Sigmoid colon (tissue), 7 donors: ENCODE results near the gene KLC4. TPM values are rescaled to one million over a fixed set of nuclear protein-coding genes. Genes with fewer than 3 reads are reported as not detected.

Experiments
- DNase-seq: peaks from one replicate; pipeline ENCODE4 v3.0.0-alpha.2; 2019
- H3K27ac ChIP-seq, 4 donors: fragments of 200-600 bp; sonication (generic); one replicate each; pipeline ENCODE4 v1.5.1; 2016 to 2019; ENCODE audit warnings: mild to moderate bottlenecking in 1 of 4
- H3K27me3 ChIP-seq, 3 donors: fragments of 200-600 bp; sonication (generic); one replicate each; pipeline ENCODE4 v1.5.1; 2019; ENCODE audit warnings: mild to moderate bottlenecking in 1 of 3
- H3K36me3 ChIP-seq, 4 donors: fragments of 200-600 bp; sonication (generic); one replicate each; pipeline ENCODE4 v1.5.1; 2016 to 2019
- H3K4me1 ChIP-seq, 4 donors: fragments of 200-600 bp; sonication (generic); one replicate each; pipeline ENCODE4 v1.5.1; 2017 to 2019
- H3K4me3 ChIP-seq, 4 donors: fragments of 200-600 bp; sonication (generic); one replicate each; pipeline ENCODE4 v1.5.1; 2017 to 2019; ENCODE audit warnings: mild to moderate bottlenecking in 2 of 4, moderate library complexity in 1 of 4
- H3K9me3 ChIP-seq, 4 donors: fragments of 200-600 bp in 3 of 4; sonication (generic) in 3 of 4; one replicate each; pipeline versions ENCODE4 v1.5.1 to v1.6.1; 2013 to 2019
- EP300 ChIP-seq, 4 donors: sonication (generic); formaldehyde crosslinking; IDR thresholded peaks; one replicate each; pipeline ENCODE4 v1.6.1; 2017; ENCODE audit warnings: antibody characterized with exemption in 4 of 4
- POLR2A ChIP-seq, 2 donors: fragments of 450-650 bp; IDR thresholded peaks; one replicate each; pipeline ENCODE4 v1.6.1; 2016; ENCODE audit warnings: antibody characterized with exemption in 2 of 2, mild to moderate bottlenecking in 2 of 2, moderate library complexity in 2 of 2
- POLR2AphosphoS5 ChIP-seq, 4 donors: sonication (generic); formaldehyde crosslinking; IDR thresholded peaks; one replicate each; pipeline ENCODE4 v1.6.1; 2017; ENCODE audit warnings: antibody characterized with exemption in 4 of 4
- WGBS, 2 donors: extraction: QIAGEN DNeasy Blood & Tissue Kit; methylation state at CpG; one replicate each; pipeline ENCODE4 v1.1.7; 2013; 5-methylcytosine and 5-hydroxymethylcytosine counted together
- intact Hi-C: fragments of 100-400 bp; cut with DNase I; formaldehyde crosslinking; loops from one replicate; pipeline ENCODE4 v1.15.1; 2023
- polyA plus RNA-seq, 3 donors: library from polyadenylated mRNA; stranded (reverse); fragments of 200-250 nt; gene quantifications; one replicate each; pipeline ENCODE4 v1.2.3, GENCODE V29; 2013
- total RNA-seq, 4 donors: library from RNA; depleted of rRNA; stranded (reverse); fragments of >200 nt; gene quantifications; one replicate each; pipeline ENCODE4 v1.1.0, GENCODE V29; 2016
- TF ChIP-seq, protein P1 (sequence below), 4 experiments: fragments of 450-650 bp in 3 of 4; fragments of 200-600 bp in 1 of 4; IDR thresholded peaks; one replicate each; pipeline ENCODE4 v1.5.1; 2016 to 2019; ENCODE audit warnings: antibody characterized with exemption in 4 of 4, mild to moderate bottlenecking in 3 of 4, moderate library complexity in 2 of 4
- donor health status: healthy with polysubstance abuse.
- donor health status: Bipolar disorder and iron deficiency.
- donor health status: healthy.

KLC4 gene
- total and polyA plus RNA-seq, 7 donors: 23.2 to 116 (median 44.9) TPM

DNA sequence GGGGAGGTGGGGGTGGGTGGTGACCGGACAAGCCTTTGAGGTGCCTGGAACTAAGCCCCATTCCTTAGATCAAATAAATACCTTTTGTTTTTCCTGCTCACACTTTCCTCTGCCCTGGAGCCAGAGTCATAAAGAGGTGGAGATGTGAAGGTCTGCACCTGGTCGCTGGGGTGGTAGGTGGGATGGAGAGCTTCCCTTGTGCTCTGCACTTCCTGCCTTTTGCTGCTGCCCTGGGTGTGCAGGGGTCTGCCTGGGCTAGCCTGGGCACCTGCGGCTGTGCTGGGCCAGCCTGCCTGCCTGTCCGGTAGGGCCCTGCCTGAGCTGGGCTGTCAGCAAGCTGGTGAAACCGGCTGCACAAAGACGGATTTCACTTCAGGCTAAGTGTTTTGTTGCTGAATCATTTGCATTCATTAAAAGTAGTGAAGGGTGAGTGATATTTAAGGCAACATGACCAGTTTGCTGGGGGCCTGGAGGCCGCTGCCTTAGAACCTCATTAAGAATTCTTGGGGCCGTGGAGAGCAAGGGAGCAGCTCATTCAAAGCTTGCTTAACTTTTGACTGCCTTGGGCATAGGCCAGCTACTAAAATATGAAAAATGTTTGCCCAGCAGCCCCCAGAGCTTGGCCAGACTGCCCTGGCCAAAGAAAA lies 37.1 kb downstream of the KLC4 start:
- Histone ChIP-seq H3K9me3 (no peaks in the 10 kb centered on the region), H3K27ac (no peak overlapping the region), H3K4me3 (no peak overlapping the region), H3K36me3 (no peaks in the 10 kb centered on the region), H3K27me3 (no peaks in the 10 kb centered on the region), H3K4me1 (peaks cover 0 to 12% (median 5%) of the 10 kb centered on the region in 4 donors)
- DNase-seq: no peak
- TF ChIP-seq POLR2AphosphoS5 (IDR thresholded peaks at IDR 0.05): no peak
- TF ChIP-seq, protein P1, sequence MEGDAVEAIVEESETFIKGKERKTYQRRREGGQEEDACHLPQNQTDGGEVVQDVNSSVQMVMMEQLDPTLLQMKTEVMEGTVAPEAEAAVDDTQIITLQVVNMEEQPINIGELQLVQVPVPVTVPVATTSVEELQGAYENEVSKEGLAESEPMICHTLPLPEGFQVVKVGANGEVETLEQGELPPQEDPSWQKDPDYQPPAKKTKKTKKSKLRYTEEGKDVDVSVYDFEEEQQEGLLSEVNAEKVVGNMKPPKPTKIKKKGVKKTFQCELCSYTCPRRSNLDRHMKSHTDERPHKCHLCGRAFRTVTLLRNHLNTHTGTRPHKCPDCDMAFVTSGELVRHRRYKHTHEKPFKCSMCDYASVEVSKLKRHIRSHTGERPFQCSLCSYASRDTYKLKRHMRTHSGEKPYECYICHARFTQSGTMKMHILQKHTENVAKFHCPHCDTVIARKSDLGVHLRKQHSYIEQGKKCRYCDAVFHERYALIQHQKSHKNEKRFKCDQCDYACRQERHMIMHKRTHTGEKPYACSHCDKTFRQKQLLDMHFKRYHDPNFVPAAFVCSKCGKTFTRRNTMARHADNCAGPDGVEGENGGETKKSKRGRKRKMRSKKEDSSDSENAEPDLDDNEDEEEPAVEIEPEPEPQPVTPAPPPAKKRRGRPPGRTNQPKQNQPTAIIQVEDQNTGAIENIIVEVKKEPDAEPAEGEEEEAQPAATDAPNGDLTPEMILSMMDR (IDR thresholded peaks at IDR 0.05): no peak
- 19 to 52% methylated on average over 8 of the region's 8 CpGs for WGBS, 2 donors
- intact Hi-C loops: no loop called here

DNA sequence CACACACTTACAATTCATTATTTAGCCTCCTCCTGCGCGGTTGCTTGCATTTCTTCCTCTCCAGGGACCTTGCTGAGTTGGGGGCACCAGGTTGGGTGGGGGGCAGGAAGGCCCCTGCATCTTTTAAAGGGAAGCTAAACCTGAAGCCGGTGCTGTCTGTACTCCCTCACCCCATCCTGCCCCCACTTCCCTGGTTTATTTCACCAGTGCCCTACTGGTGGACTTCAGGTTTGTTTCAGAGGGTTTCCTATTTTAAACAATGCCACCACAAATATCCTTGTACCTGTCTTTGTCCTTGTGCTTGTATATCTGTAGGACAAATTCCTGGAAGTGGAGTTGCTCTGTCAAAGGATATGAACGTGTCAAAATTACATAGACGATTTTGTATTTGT lies 37.7 kb downstream of the KLC4 start:
- 38 to 51% methylated on average over 5 of the region's 5 CpGs for WGBS, 2 donors
- Histone ChIP-seq H3K4me3 (no peak overlapping the region), H3K9me3 (no peaks in the 10 kb centered on the region), H3K36me3 (no peaks in the 10 kb centered on the region), H3K27ac (no peak overlapping the region), H3K4me1 (peaks cover 0 to 12% (median 5%) of the 10 kb centered on the region in 4 donors), H3K27me3 (no peaks in the 10 kb centered on the region)
- intact Hi-C loops: no loop called here
- TF ChIP-seq, protein P1 (IDR thresholded peaks at IDR 0.05): no peak
- no peak for TF ChIP-seq POLR2AphosphoS5 (IDR thresholded peaks at IDR 0.05)
- TF ChIP-seq POLR2A (IDR thresholded peaks at IDR 0.05): no peak
- no peak for TF ChIP-seq EP300 (IDR thresholded peaks at IDR 0.05)
- no peak for DNase-seq

- no peaks in the 10 kb centered on the region for H3K36me3 ChIP-seq
- no peaks in the 10 kb centered on the region for H3K9me3 ChIP-seq
- H3K27me3 ChIP-seq: no peaks in the 10 kb centered on the region
- intact Hi-C loops: no loop called here
- H3K4me3 ChIP-seq: no peak overlapping the region
- DNase-seq: no peak
- 91% methylated on average over 4 of the region's 4 CpGs for WGBS, 2 donors
- H3K4me1 ChIP-seq: peaks cover 0 to 12% (median 5%) of the 10 kb centered on the region in 4 donors
- TF ChIP-seq EP300 (IDR thresholded peaks at IDR 0.05) (no peak), POLR2AphosphoS5 (IDR thresholded peaks at IDR 0.05) (no peak)
- H3K27ac ChIP-seq: no peak overlapping the region
Observed at GRCh38 chr6:43097502-43097901, 38.1 kb downstream of the KLC4 start.

GRCh38 chr6:43101497-43101896 lies 42.1 kb downstream of the KLC4 start:
- TF ChIP-seq, protein P1 (IDR thresholded peaks at IDR 0.05): no peak
- no peak for TF ChIP-seq EP300 (IDR thresholded peaks at IDR 0.05)
- no peak for TF ChIP-seq POLR2AphosphoS5 (IDR thresholded peaks at IDR 0.05)
- TF ChIP-seq POLR2A (IDR thresholded peaks at IDR 0.05): no peak
- intact Hi-C loops: no loop called here
- Histone ChIP-seq H3K27me3 (no peaks in the 10 kb centered on the region), H3K27ac (no peak overlapping the region), H3K9me3 (no peaks in the 10 kb centered on the region), H3K4me3 (no peak overlapping the region), H3K36me3 (no peaks in the 10 kb centered on the region), H3K4me1 (no peaks in the 10 kb centered on the region)
- 75 to 79% methylated on average over 4 of the region's 4 CpGs for WGBS, 2 donors
- no peak for DNase-seq

DNA sequence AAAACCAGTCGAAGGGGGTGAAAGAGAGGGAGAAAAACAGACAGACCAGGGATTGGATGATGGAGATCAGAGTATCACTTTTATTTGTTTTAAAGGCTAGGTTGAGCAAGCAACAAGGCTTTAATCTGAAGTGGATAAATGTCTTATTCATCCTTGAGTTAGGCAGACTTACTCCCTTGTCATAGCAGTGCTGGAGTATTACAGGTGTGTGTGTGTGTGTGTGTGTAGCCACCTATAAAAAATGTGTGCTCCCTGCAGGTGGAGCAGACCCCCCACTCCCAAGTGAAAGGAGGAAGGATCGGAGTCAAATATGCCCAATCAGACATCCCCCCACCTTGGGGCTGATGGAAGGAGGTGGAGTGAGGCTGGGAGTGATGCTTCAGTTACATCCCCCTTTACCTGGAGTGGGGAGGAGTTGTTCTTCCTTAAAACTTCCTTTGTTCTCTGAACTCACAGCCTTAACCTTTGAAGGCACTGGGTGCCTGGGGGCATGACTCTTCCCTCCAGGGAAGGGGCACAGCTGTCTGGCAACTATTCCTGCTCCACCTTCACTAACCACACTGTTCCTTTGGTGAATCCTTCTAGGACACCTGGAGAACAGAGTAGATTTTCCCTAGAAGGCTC lies 43.9 kb downstream of the KLC4 start:
- H3K4me1 ChIP-seq: no peaks in the 10 kb centered on the region
- WGBS, 2 donors: 63 to 88% methylated on average over 2 of the region's 2 CpGs
- intact Hi-C loops: no loop called here
- DNase-seq: peak; percentile 7
- H3K36me3 ChIP-seq: no peaks in the 10 kb centered on the region
- H3K4me3 ChIP-seq: no peak overlapping the region
- H3K27me3 ChIP-seq: no peaks in the 10 kb centered on the region
- TF ChIP-seq POLR2AphosphoS5 (IDR thresholded peaks at IDR 0.05): no peak
- TF ChIP-seq POLR2A (IDR thresholded peaks at IDR 0.05): no peak
- H3K27ac ChIP-seq: no peak overlapping the region
- H3K9me3 ChIP-seq: no peaks in the 10 kb centered on the region
